Endothelial cell (in vitro differentiated cells): ENCODE data around the gene WDR43. TPM values are rescaled to one million over a fixed set of nuclear protein-coding genes. Genes with fewer than 3 reads are reported as not detected.

Experiments
- DNase-seq: peaks from one replicate; pipeline ENCODE4 v3.0.0; 2021; ENCODE audit warnings: low spot score
- H3K27ac Mint-ChIP-seq: one replicate; pipeline ENCODE4 v1.8.0; 2021; ENCODE audit warnings: mixed read lengths, inconsistent platforms; ENCODE audit not compliant: unreplicated experiment
- H3K27me3 Mint-ChIP-seq: one replicate; pipeline ENCODE4 v1.8.0; 2021; ENCODE audit warnings: mild to moderate bottlenecking, moderate library complexity, mixed read lengths, inconsistent platforms; ENCODE audit not compliant: unreplicated experiment
- H3K36me3 Mint-ChIP-seq: one replicate; pipeline ENCODE4 v1.8.0; 2021; ENCODE audit warnings: mild to moderate bottlenecking, low read depth, mixed read lengths, inconsistent platforms; ENCODE audit not compliant: unreplicated experiment
- H3K4me1 Mint-ChIP-seq: one replicate; pipeline ENCODE4 v1.8.0; 2021; ENCODE audit warnings: mild to moderate bottlenecking, mixed read lengths, inconsistent platforms; ENCODE audit not compliant: unreplicated experiment
- H3K4me3 Mint-ChIP-seq: one replicate; pipeline ENCODE4 v1.8.0; 2021; ENCODE audit warnings: mild to moderate bottlenecking, mixed read lengths, inconsistent platforms; ENCODE audit not compliant: unreplicated experiment
- H3K9me3 Mint-ChIP-seq: one replicate; pipeline ENCODE4 v1.8.0; 2021; ENCODE audit warnings: mixed read lengths, inconsistent platforms; ENCODE audit not compliant: unreplicated experiment
- CTCF ChIP-seq: fragments of 200-600 bp; sonication (generic); IDR thresholded peaks from one replicate; pipeline ENCODE4 v1.5.0; 2021; ENCODE audit warnings: antibody characterized with exemption; ENCODE audit not compliant: unreplicated experiment
- total RNA-seq: library from RNA; stranded (reverse); fragmentation: NEBNext Ultra II Directional; extraction: Animal tissue kit (Norgen Biotek cat#: 25700); gene quantifications from one replicate; pipeline ENCODE4 v1.2.1, GENCODE V29; 2021; ENCODE audit not compliant: unreplicated experiment

The WDR43 gene
- total RNA-seq, 1 donor from 2014 or later, result 33.5 TPM

DNA sequence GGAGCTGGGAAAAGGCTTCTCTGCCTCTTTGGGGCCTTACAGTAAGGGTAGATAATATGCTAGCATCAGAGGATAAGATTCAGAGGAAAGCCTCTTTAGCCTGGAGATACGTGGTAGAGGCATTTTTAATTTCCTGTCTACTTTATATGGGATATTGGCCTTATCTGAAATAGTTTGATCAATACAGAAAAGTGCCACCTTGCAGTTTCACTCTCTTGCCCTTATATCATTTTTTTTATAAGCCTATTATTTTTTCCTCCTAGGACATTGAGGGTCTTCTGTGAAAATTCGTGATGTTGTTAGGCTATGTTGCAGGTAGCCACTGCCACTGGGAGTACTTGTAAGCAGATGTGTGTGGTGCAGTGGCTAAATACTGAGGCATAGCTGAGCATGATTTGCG is 46.5 kb downstream of the WDR43 start:
- no peaks in the 10 kb centered on the region for H3K4me1 Mint-ChIP-seq
- H3K9me3 Mint-ChIP-seq, result no peaks in the 10 kb centered on the region
- H3K27ac Mint-ChIP-seq, result peak overlapping the region; percentile 1
- H3K27me3 Mint-ChIP-seq, result peaks cover 2% of the 10 kb centered on the region
- TF ChIP-seq CTCF, result no peak
- no peak for DNase-seq
- H3K4me3 Mint-ChIP-seq, result no peak overlapping the region
- H3K36me3 Mint-ChIP-seq, result peaks cover 23% of the 10 kb centered on the region

DNA sequence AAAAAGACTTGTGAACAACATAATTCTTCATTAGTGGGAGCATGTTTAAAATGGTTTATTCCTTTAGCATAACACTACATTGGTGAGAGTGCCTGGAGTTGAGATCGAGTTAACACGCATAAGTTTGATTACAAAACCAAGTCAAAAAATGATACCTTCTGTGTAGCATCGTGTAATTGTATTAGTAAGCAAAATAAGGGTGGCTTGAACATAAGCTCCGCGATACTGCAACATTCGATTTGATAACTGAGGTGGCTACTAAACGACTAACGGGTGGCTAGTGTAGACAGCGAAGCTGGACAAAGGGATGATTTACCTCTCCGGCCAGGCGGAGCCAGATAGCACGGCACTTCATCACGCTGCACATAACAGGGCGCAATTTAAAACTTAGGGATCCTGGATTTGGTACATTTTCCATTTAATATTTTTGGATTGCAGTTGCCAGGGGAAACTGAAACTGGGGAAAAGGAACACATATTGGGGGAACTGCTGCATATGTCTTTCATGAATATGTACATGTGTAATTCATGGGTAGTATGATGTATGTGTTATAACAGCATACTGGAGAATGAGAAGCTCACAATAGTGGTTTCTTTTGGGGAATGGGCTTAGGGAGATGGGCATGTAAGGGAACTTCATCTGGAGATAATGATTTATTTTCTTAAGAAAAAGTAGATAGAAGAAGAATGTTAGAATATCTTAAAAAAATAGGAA is 50.2 kb downstream of the WDR43 start:
- no peaks in the 10 kb centered on the region for H3K4me1 Mint-ChIP-seq
- no peak for TF ChIP-seq CTCF
- no peak for DNase-seq
- no peak overlapping the region for H3K4me3 Mint-ChIP-seq
- no peak overlapping the region for H3K27ac Mint-ChIP-seq
- H3K9me3 Mint-ChIP-seq, result peaks cover 3% of the 10 kb centered on the region
- H3K36me3 Mint-ChIP-seq, result peaks cover 34% of the 10 kb centered on the region
- H3K27me3 Mint-ChIP-seq, result peaks cover under 1% of the 10 kb centered on the region

- H3K4me1 Mint-ChIP-seq, result no peaks in the 10 kb centered on the region
- H3K27me3 Mint-ChIP-seq, result peaks cover 3% of the 10 kb centered on the region
- H3K4me3 Mint-ChIP-seq, result peak overlapping the region; percentile 22
- peaks cover 3% of the 10 kb centered on the region for H3K9me3 Mint-ChIP-seq
- TF ChIP-seq CTCF, result no peak
- no peak overlapping the region for H3K27ac Mint-ChIP-seq
- no peak for DNase-seq
- H3K36me3 Mint-ChIP-seq, result peaks cover 31% of the 10 kb centered on the region
These were observed 53.7 kb downstream of the WDR43 start for GRCh38 chr2:28948160-28948559.

DNA sequence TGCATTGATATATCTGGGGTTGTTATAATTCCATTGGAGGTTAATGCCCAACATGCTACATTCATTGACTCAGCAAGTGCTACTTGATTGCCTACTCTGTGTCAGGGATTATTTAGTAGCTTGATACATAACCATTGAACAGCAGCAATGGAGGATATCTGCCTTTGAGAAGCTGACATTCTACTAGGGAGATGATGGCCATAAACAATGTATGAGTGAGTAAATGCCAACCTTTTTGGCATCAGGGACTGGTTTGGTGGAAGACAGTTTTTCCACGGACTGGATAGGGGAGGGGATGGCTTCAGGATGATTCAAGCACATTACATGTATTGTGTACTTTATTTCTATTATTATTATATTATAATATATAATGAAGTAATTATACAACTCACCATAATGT is 54.7 kb downstream of the WDR43 start:
- no peak for TF ChIP-seq CTCF
- DNase-seq, result no peak
- H3K27me3 Mint-ChIP-seq, result peaks cover 3% of the 10 kb centered on the region
- H3K27ac Mint-ChIP-seq, result no peak overlapping the region
- no peaks in the 10 kb centered on the region for H3K4me1 Mint-ChIP-seq
- peaks cover 3% of the 10 kb centered on the region for H3K9me3 Mint-ChIP-seq
- peaks cover 31% of the 10 kb centered on the region for H3K36me3 Mint-ChIP-seq
- peak overlapping the region; percentile 68 for H3K4me3 Mint-ChIP-seq

- peaks cover 3% of the 10 kb centered on the region for H3K9me3 Mint-ChIP-seq
- H3K27me3 Mint-ChIP-seq, result peaks cover 3% of the 10 kb centered on the region
- H3K27ac Mint-ChIP-seq, result no peak overlapping the region
- TF ChIP-seq CTCF, result no peak
- no peaks in the 10 kb centered on the region for H3K4me1 Mint-ChIP-seq
- peaks cover 31% of the 10 kb centered on the region for H3K36me3 Mint-ChIP-seq
- no peak for DNase-seq
- no peak overlapping the region for H3K4me3 Mint-ChIP-seq
These were observed 55.3 kb downstream of the WDR43 start for GRCh38 chr2:28949617-28950305.
